VCaP (cell line): ENCODE data around the gene SPHKAP.

Source experiments
- H3K27ac ChIP-seq: fragments of 450-650 bp; 2 replicates; pipeline ENCODE4 v1.5.1; 2017
- TF ChIP-seq, protein P1 (sequence below): fragments of 450-650 bp; conservative IDR thresholded peaks from 2 replicates; pipeline ENCODE4 v1.5.1; 2017; ENCODE audit warnings: mild to moderate bottlenecking, moderate library complexity

Gene SPHKAP

DNA sequence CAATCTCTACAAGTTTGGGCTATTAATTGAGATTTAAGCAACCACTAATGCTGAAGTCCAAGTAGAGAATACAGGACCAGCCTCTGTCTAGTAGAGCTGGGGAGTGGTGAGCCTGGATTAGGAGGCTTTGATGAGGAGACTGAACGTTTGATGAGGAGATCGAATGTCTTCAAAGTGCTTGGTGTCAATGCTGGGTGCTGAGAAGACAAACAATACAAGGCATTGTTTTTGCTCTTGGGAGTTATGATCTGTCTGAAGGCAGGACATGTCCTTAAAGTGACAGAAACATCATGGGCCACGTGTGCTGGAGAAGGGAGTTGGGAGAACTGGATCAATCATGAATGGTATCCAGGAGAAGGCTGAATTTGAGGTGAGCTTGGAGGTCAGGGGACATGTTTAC lies 143.6 kb downstream of the SPHKAP start:
- TF ChIP-seq, protein P1, sequence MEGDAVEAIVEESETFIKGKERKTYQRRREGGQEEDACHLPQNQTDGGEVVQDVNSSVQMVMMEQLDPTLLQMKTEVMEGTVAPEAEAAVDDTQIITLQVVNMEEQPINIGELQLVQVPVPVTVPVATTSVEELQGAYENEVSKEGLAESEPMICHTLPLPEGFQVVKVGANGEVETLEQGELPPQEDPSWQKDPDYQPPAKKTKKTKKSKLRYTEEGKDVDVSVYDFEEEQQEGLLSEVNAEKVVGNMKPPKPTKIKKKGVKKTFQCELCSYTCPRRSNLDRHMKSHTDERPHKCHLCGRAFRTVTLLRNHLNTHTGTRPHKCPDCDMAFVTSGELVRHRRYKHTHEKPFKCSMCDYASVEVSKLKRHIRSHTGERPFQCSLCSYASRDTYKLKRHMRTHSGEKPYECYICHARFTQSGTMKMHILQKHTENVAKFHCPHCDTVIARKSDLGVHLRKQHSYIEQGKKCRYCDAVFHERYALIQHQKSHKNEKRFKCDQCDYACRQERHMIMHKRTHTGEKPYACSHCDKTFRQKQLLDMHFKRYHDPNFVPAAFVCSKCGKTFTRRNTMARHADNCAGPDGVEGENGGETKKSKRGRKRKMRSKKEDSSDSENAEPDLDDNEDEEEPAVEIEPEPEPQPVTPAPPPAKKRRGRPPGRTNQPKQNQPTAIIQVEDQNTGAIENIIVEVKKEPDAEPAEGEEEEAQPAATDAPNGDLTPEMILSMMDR, result no peak
- no peak overlapping the region for H3K27ac ChIP-seq

DNA sequence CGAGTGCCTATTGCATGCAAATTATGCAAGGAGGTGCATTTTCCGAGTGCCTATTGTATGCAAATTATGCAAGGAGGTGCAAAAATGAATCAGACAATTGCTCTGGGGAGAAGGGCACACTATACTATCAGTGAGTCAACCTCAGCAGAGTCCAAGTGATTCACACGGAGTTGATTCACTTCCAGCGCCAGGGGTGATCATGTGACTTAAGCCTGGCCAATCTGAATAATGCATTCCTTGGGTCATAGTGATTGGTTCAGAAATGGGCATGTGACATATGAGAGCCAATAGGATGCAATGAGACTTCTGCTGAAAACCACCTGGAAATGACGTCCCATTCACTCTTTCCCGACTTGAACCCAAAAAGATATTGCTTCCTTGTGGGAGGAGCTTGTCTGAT lies 157.9 kb downstream of the SPHKAP start:
- no peak overlapping the region for H3K27ac ChIP-seq
- TF ChIP-seq, protein P1, result no peak

DNA sequence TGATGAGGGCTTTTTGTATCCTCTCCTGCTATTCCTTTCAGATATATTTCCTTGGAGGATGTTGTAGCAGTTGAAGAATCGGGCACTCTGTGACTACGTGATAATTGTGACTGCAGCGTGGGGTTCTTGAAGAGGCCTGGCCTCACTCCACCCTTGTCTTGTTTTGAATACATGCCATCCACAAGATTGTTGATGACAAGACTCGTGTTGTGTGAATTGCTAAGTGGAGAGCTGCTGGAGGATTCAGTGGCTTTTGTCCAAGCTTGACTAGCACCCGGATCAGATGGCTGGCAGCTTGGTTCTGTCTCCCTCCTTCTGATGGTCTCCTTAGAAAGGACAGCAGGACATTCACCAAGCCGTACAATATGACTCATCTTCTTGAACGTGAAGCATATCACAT lies 163.2 kb downstream of the SPHKAP start:
- H3K27ac ChIP-seq, result no peak overlapping the region
- TF ChIP-seq, protein P1, result no peak

DNA sequence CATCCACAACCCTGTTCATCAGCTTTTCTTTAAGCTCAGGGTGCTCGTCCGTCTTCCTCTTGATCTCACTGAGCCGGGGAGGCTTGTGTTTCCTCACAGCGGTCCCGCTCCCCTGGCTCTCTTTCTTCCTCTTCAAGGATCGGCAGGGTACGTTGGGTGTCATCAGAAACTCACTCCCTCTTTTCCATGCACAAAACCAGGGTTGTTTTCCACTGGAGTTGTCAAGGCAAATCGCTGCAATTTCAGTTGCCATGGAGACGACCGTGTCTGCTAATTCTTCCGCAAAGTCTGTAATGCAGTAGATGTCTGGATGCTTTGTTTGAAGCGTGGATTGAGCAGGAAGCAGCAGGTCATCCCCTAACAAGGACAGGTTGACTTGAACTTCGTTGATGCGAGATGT lies 163.7 kb downstream of the SPHKAP start:
- no peak overlapping the region for H3K27ac ChIP-seq
- TF ChIP-seq, protein P1, result no peak

DNA sequence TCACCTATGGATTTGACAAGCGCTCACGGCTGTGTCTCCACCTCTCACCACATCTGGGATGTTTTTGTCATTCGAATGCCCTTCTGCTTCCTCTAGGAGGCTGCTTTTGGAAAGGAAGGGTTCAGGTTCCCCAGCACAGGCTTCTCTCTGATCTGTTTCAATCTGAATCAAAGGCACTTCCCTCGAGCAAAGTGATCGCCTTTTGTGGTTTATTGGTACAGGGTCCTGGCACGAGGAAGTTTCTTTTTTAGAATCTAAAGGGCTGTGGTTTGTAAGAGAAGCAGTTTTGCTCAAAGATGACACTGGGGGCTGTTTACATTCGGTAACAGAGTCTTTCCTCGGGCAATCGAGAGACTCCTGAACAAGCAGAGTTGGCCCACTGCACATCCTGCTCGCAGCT lies 165.1 kb downstream of the SPHKAP start:
- TF ChIP-seq, protein P1, result no peak
- H3K27ac ChIP-seq, result no peak overlapping the region

DNA sequence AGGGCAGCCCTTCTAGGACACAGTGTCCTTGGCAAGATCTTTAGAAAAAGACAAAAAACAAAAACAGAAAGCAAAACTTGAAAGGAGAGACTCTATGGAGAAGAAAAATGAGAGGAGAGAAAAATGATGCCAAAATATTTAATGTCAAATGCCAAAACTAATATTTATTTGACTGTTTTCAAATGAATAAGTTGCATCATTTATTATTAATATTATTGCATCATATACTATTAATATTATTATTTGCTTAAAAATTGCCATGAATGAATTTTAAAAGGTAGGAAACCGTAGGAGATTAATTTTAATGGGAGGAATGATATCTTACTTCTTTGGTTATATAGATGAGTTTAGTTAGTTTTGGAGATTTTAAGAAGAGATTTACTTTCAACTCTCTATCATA lies 165.7 kb downstream of the SPHKAP start:
- TF ChIP-seq, protein P1, result no peak
- no peak overlapping the region for H3K27ac ChIP-seq

DNA sequence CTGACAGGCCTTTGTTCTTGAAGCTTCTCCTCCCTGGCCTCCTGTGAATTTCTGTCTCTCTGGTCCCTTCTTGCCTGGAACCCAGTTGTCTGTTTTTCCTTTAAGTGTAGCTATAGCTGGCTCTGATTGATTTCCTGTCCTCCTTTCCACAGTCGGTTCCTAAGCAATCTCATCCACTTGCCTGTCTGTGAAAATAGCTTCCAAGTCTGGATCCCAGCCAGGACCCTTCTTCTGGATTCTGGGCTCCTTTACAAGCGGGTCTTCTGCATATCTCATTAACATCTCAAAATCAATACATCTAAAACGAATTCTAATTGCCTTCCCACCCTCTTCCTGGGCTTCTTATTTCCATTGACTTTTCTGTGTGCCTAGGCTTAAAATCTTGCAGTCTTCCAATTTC lies 185.1 kb downstream of the SPHKAP start:
- TF ChIP-seq, protein P1, result no peak

DNA sequence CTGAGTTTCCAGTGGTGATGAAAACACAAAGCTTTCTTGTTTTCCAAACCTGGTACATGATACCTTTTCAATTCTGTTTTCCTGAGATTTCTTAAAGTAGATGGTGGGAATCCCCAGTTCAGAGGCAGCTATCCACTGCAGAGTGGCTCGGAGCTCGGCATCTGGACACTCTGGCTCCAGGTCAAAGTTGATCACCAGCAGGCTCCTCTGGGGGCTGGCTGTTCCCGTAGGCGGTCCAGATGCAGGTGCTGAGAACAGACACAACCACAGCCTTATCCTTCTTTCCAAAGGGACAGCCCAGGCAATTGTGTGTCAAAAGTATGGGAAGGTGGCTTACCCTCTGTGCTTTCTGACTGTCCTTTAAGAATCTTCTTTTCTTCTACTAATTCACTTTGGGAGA lies 190.6 kb downstream of the SPHKAP start:
- no peak overlapping the region for H3K27ac ChIP-seq
- TF ChIP-seq, protein P1, result no peak

More for the DNA sequence above, 185.1 kb downstream of the SPHKAP start:
- H3K27ac ChIP-seq, result no peak overlapping the region
